ENCODE measurements around the gene C10orf90. TPM values are rescaled to one million over a fixed set of nuclear protein-coding genes. Genes with fewer than 3 reads are reported as not detected.
A peak's percentile ranks its signal among the peaks of the same experiment; 100 is the strongest.

Gene C10orf90
- total RNA-seq, 4 donors from 2014 or later: 0.26 TPM; not detected in 3

- WGBS, 2 donors: 46 to 82% methylated on average over 4 of the region's 4 CpGs
- intact Hi-C loops (cut with DNase I): no loop called here
- Histone ChIP-seq H3K4me1 (peaks cover 0 to 27% (median 3%) of the 10 kb centered on the region in 3 donors), H3K27me3 (no peaks in the 10 kb centered on the region), H3K36me3 (no peaks in the 10 kb centered on the region), H3K9me3 (no peaks in the 10 kb centered on the region), H3K27ac (peak overlapping the region in 1 of 4 donors; percentile 48), H3K4me3 (no peak overlapping the region)
- DNase-seq: no peak
- TF ChIP-seq POLR2A (IDR thresholded peaks at IDR 0.05) (no peak), CTCF (IDR thresholded peaks at IDR 0.05) (no peak)
Measured at GRCh38 chr10:126661841-126662515, 8.5 kb downstream of the C10orf90 start.

GRCh38 chr10:126661356-126661755, 9.1 kb downstream of the C10orf90 start:
- Histone ChIP-seq H3K36me3 (no peaks in the 10 kb centered on the region), H3K4me3 (no peak overlapping the region), H3K4me1 (peaks cover 0 to 27% (median 3%) of the 10 kb centered on the region in 3 donors), H3K27ac (no peak overlapping the region), H3K27me3 (no peaks in the 10 kb centered on the region), H3K9me3 (no peaks in the 10 kb centered on the region)
- intact Hi-C loops (cut with DNase I): no loop called here
- no peak for DNase-seq
- TF ChIP-seq CTCF (IDR thresholded peaks at IDR 0.05) (no peak), POLR2A (IDR thresholded peaks at IDR 0.05) (no peak)
- WGBS, 2 donors: 64 to 68% methylated on average over 1 of the region's 1 CpG

- TF ChIP-seq CTCF (IDR thresholded peaks at IDR 0.05): no peak
- no peak for TF ChIP-seq POLR2A (IDR thresholded peaks at IDR 0.05)
- Histone ChIP-seq H3K4me3 (no peak overlapping the region), H3K36me3 (no peaks in the 10 kb centered on the region), H3K9me3 (no peaks in the 10 kb centered on the region), H3K27me3 (no peaks in the 10 kb centered on the region), H3K4me1 (peaks cover 0 to 27% (median 3%) of the 10 kb centered on the region in 3 donors), H3K27ac (no peak overlapping the region)
- WGBS, 2 donors: 54 to 69% methylated on average over 4 of the region's 4 CpGs
- DNase-seq: no peak
- intact Hi-C loops (cut with DNase I): no loop called here
Measured at GRCh38 chr10:126659750-126660149, 10.7 kb downstream of the C10orf90 start.

GRCh38 chr10:126658928-126659327, 11.6 kb downstream of the C10orf90 start:
- intact Hi-C loops (cut with DNase I): no loop called here
- no peak overlapping the region for H3K27ac ChIP-seq
- no peak for TF ChIP-seq CTCF (IDR thresholded peaks at IDR 0.05)
- no peaks in the 10 kb centered on the region for H3K36me3 ChIP-seq
- H3K9me3 ChIP-seq: no peaks in the 10 kb centered on the region
- no peaks in the 10 kb centered on the region for H3K27me3 ChIP-seq
- no peak for DNase-seq
- H3K4me3 ChIP-seq: no peak overlapping the region
- WGBS, 2 donors: 80 to 90% methylated on average over 3 of the region's 4 CpGs
- peaks cover 0 to 22% (median 0%) of the 10 kb centered on the region in 3 donors for H3K4me1 ChIP-seq

GRCh38 chr10:126654579-126654978, 15.9 kb downstream of the C10orf90 start:
- no peak for TF ChIP-seq CTCF (IDR thresholded peaks at IDR 0.05)
- no peak for TF ChIP-seq POLR2A (IDR thresholded peaks at IDR 0.05)
- Histone ChIP-seq H3K4me1 (peaks cover 0 to 12% (median 0%) of the 10 kb centered on the region in 3 donors), H3K4me3 (no peak overlapping the region), H3K27ac (no peak overlapping the region), H3K36me3 (no peaks in the 10 kb centered on the region), H3K27me3 (no peaks in the 10 kb centered on the region), H3K9me3 (no peaks in the 10 kb centered on the region)
- no peak for DNase-seq
- WGBS, 2 donors: 80 to 85% methylated on average over 2 of the region's 2 CpGs
- intact Hi-C loops (cut with DNase I): no loop called here

Data from esophagus squamous epithelium (tissue), 5 donors.